NT2/D1 (cell line): ENCODE data around the gene CEP57.

Experiments
- DNase-seq: peaks from one replicate; pipeline ENCODE4 v3.0.0-alpha.2; 2011; ENCODE audit warnings: low read depth, low spot score
- H3K27me3 ChIP-seq: 2 replicates; pipeline ENCODE4 v1.6.0; 2011; ENCODE audit warnings: mild to moderate bottlenecking; ENCODE audit not compliant: insufficient read length, insufficient read depth
- H3K36me3 ChIP-seq: 2 replicates; pipeline ENCODE4 v1.6.1; 2011; ENCODE audit warnings: mild to moderate bottlenecking, low read length, mixed read lengths; ENCODE audit not compliant: insufficient read depth, insufficient read length
- H3K4me1 ChIP-seq: 2 replicates; pipeline ENCODE4 v1.5.1; 2011; ENCODE audit not compliant: insufficient read depth, insufficient read length
- H3K4me3 ChIP-seq: 2 replicates; pipeline ENCODE4 v1.5.1; 2011; ENCODE audit warnings: low read depth; ENCODE audit not compliant: insufficient read length
- H3K9ac ChIP-seq: 2 replicates; pipeline ENCODE4 v1.6.0; 2011; ENCODE audit warnings: low read depth; ENCODE audit not compliant: insufficient read length
- H3K9me3 ChIP-seq: 2 replicates; pipeline ENCODE4 v1.5.1; 2011; ENCODE audit warnings: mild to moderate bottlenecking, low read length; ENCODE audit not compliant: insufficient read depth
- SUZ12 ChIP-seq: IDR thresholded peaks from 2 replicates; pipeline ENCODE4 v1.6.1; 2011; ENCODE audit not compliant: insufficient read length, insufficient read depth; ENCODE audit errors: extremely low read depth
- YY1 ChIP-seq: IDR thresholded peaks from 2 replicates; pipeline ENCODE4 v1.6.1; 2011; ENCODE audit not compliant: insufficient read length, insufficient read depth
- ZNF274 ChIP-seq: IDR thresholded peaks from 2 replicates; pipeline ENCODE4 v1.6.1; 2011; ENCODE audit warnings: mild to moderate bottlenecking, low read depth, low read length

Gene CEP57

GRCh38 chr11:95791709-95792033 lies 1.4 kb downstream of the CEP57 start:
- Histone ChIP-seq H3K4me3 (peak overlapping the region; percentile 89), H3K27me3 (no peaks in the 10 kb centered on the region), H3K4me1 (no peaks in the 10 kb centered on the region), H3K9me3 (no peaks in the 10 kb centered on the region), H3K36me3 (peaks cover 5% of the 10 kb centered on the region), H3K9ac (peak overlapping the region; percentile 84)
- no peak for DNase-seq
- TF ChIP-seq YY1 (no peak), SUZ12 (no peak), ZNF274 (no peak)

GRCh38 chr11:95792200-95792599 lies 1.9 kb downstream of the CEP57 start:
- Histone ChIP-seq H3K27me3 (no peaks in the 10 kb centered on the region), H3K9me3 (no peaks in the 10 kb centered on the region), H3K9ac (no peak overlapping the region), H3K36me3 (no peaks in the 10 kb centered on the region), H3K4me3 (no peak overlapping the region), H3K4me1 (no peaks in the 10 kb centered on the region)
- TF ChIP-seq SUZ12 (no peak), ZNF274 (no peak), YY1 (no peak)
- no peak for DNase-seq

- H3K36me3 ChIP-seq = no peaks in the 10 kb centered on the region
- no peaks in the 10 kb centered on the region for H3K9me3 ChIP-seq
- no peak for DNase-seq
- no peaks in the 10 kb centered on the region for H3K4me1 ChIP-seq
- H3K27me3 ChIP-seq = no peaks in the 10 kb centered on the region
- TF ChIP-seq YY1 = no peak
- no peak for TF ChIP-seq SUZ12
- TF ChIP-seq ZNF274 = no peak
- H3K4me3 ChIP-seq = no peak overlapping the region
- no peak overlapping the region for H3K9ac ChIP-seq
Observed at GRCh38 chr11:95792700-95793099, 2.4 kb downstream of the CEP57 start.

- no peak for DNase-seq
- H3K27me3 ChIP-seq = no peaks in the 10 kb centered on the region
- H3K9ac ChIP-seq = no peak overlapping the region
- no peak overlapping the region for H3K4me3 ChIP-seq
- no peaks in the 10 kb centered on the region for H3K36me3 ChIP-seq
- TF ChIP-seq SUZ12 (no peak), YY1 (no peak), ZNF274 (no peak)
- no peaks in the 10 kb centered on the region for H3K9me3 ChIP-seq
- no peaks in the 10 kb centered on the region for H3K4me1 ChIP-seq
Observed at GRCh38 chr11:95793116-95793515, 2.8 kb downstream of the CEP57 start.

GRCh38 chr11:95794086-95794485 lies 3.8 kb downstream of the CEP57 start:
- Histone ChIP-seq H3K36me3 (peaks cover 2% of the 10 kb centered on the region), H3K4me3 (no peak overlapping the region), H3K9me3 (no peaks in the 10 kb centered on the region), H3K9ac (no peak overlapping the region), H3K4me1 (no peaks in the 10 kb centered on the region), H3K27me3 (no peaks in the 10 kb centered on the region)
- no peak for TF ChIP-seq SUZ12
- no peak for TF ChIP-seq YY1
- TF ChIP-seq ZNF274 = no peak
- DNase-seq = no peak

GRCh38 chr11:95795627-95796295 lies 5.5 kb downstream of the CEP57 start:
- Histone ChIP-seq H3K36me3 (peaks cover 17% of the 10 kb centered on the region), H3K9me3 (no peaks in the 10 kb centered on the region), H3K4me1 (no peaks in the 10 kb centered on the region), H3K4me3 (no peak overlapping the region), H3K9ac (no peak overlapping the region), H3K27me3 (no peaks in the 10 kb centered on the region)
- TF ChIP-seq SUZ12 (no peak), YY1 (no peak), ZNF274 (no peak)
- DNase-seq = no peak

- no peaks in the 10 kb centered on the region for H3K9me3 ChIP-seq
- TF ChIP-seq SUZ12 (no peak), YY1 (no peak), ZNF274 (no peak)
- H3K4me3 ChIP-seq = no peak overlapping the region
- no peaks in the 10 kb centered on the region for H3K4me1 ChIP-seq
- no peak for DNase-seq
- no peaks in the 10 kb centered on the region for H3K27me3 ChIP-seq
- peaks cover 19% of the 10 kb centered on the region for H3K36me3 ChIP-seq
- H3K9ac ChIP-seq = no peak overlapping the region
Observed at GRCh38 chr11:95796501-95796900, 6.2 kb downstream of the CEP57 start.

GRCh38 chr11:95799546-95799945 lies 9.2 kb downstream of the CEP57 start:
- Histone ChIP-seq H3K4me3 (no peak overlapping the region), H3K27me3 (no peaks in the 10 kb centered on the region), H3K9ac (no peak overlapping the region), H3K36me3 (peaks cover 25% of the 10 kb centered on the region), H3K9me3 (no peaks in the 10 kb centered on the region), H3K4me1 (no peaks in the 10 kb centered on the region)
- no peak for DNase-seq
- TF ChIP-seq ZNF274 (no peak), YY1 (no peak), SUZ12 (no peak)
